Bladder microvascular endothelial cell (primary cell): ENCODE results near the gene CIAO2A. TPM values are rescaled to one million over a fixed set of nuclear protein-coding genes. Genes with fewer than 3 reads are reported as not detected.

Experiments
- total RNA-seq: library from RNA; depleted of rRNA; stranded (reverse); fragments of >200 nt; gene quantifications from 2 replicates; pipeline ENCODE4 v1.2.3, GENCODE V29; 2014

The CIAO2A gene
- total RNA-seq = 34.4 and 59.7 TPM in 2 replicates

GRCh38 chr15:64093627-64094417 is at the start of gene CIAO2A:
CIAO2A (minus strand) TSS chr15:64093838; CDS start chr15:64093768, 70 bp downstream.

GRCh38 chr15:64095795-64096667 is 2.4 kb upstream of the CIAO2A start, which contains the start of gene SNX1:
SNX1 (plus strand) TSS chr15:64095982; CDS start chr15:64096014, 32 bp downstream.

GRCh38 chr15:64046421-64047153 is 47.1 kb downstream of the CIAO2A start, which contains the start of gene DAPK2:
DAPK2 (minus strand) TSS chr15:64046485; CDS start chr15:64040261, 6,224 bp downstream.

Other genes with a start within 250 kb of the CIAO2A start
- gene DAPK2, start 47.4 kb downstream of the CIAO2A start, total RNA-seq = 11.2 and 25.0 TPM in 2 replicates
- gene SNX1, start 2.1 kb upstream of the CIAO2A start, total RNA-seq = 31.4 and 54.4 TPM in 2 replicates
- 0.16 and 0.25 TPM in 2 replicates for gene SNX22, start 57.9 kb upstream of the CIAO2A start, total RNA-seq
- gene PPIB, start 69.2 kb upstream of the CIAO2A start, total RNA-seq = 611 and 726 TPM in 2 replicates